GM19238 (cell line): ENCODE results near the gene AKAP9.
"Not testable (repeated sequence)": the region's sequence is repeated elsewhere in the genome, so short reads cannot be mapped to it uniquely, and the experiment has no call there.

ENCODE experiments used
- DNase-seq: peaks from one replicate; pipeline ENCODE4 v3.0.0; 2011; ENCODE audit warnings: low spot score; ENCODE audit not compliant: insufficient read length

Gene AKAP9

GRCh38 chr7:92006046-92006445, 65.4 kb downstream of the AKAP9 start:
- DNase-seq = no peak

GRCh38 chr7:92010215-92010614, 69.6 kb downstream of the AKAP9 start:
- DNase-seq = no peak

- no peak for DNase-seq
These were observed 72.9 kb downstream of the AKAP9 start for GRCh38 chr7:92013611-92014010.

- no peak for DNase-seq
These were observed 80.0 kb downstream of the AKAP9 start for GRCh38 chr7:92020636-92021035.

- DNase-seq = no peak
These were observed 84.6 kb downstream of the AKAP9 start for GRCh38 chr7:92025260-92025659.

GRCh38 chr7:92026635-92027034, 86.0 kb downstream of the AKAP9 start:
- not testable (repeated sequence) for DNase-seq

GRCh38 chr7:92027128-92027527, 86.5 kb downstream of the AKAP9 start:
- not testable (repeated sequence) for DNase-seq

- no peak for DNase-seq
These were observed 87.6 kb downstream of the AKAP9 start for GRCh38 chr7:92028226-92028625.

- no peak for DNase-seq
These were observed 88.0 kb downstream of the AKAP9 start for GRCh38 chr7:92028686-92029085.

- DNase-seq = no peak
These were observed 93.5 kb downstream of the AKAP9 start for GRCh38 chr7:92034116-92034515.

GRCh38 chr7:92035576-92035975, 94.9 kb downstream of the AKAP9 start:
- DNase-seq = no peak

- DNase-seq = no peak
These were observed 99.2 kb downstream of the AKAP9 start for GRCh38 chr7:92039900-92040299.

- DNase-seq = no peak
These were observed 101.5 kb downstream of the AKAP9 start for GRCh38 chr7:92042056-92042737.

- no peak for DNase-seq
These were observed 102.4 kb downstream of the AKAP9 start for GRCh38 chr7:92043098-92043497.

GRCh38 chr7:92043637-92044036, 103.0 kb downstream of the AKAP9 start:
- no peak for DNase-seq

- no peak for DNase-seq
These were observed 103.5 kb downstream of the AKAP9 start for GRCh38 chr7:92044148-92044547.

GRCh38 chr7:92044940-92045339, 104.3 kb downstream of the AKAP9 start:
- DNase-seq = no peak

GRCh38 chr7:92051655-92052054, 111.0 kb downstream of the AKAP9 start:
- no peak for DNase-seq

GRCh38 chr7:92052159-92052558, 111.5 kb downstream of the AKAP9 start:
- no peak for DNase-seq

GRCh38 chr7:92052684-92053083, 112.0 kb downstream of the AKAP9 start:
- DNase-seq = no peak

GRCh38 chr7:92053312-92053711, 112.7 kb downstream of the AKAP9 start:
- no peak for DNase-seq

GRCh38 chr7:92056286-92056685, 115.6 kb downstream of the AKAP9 start:
- DNase-seq = no peak

- no peak for DNase-seq
These were observed 116.7 kb downstream of the AKAP9 start for GRCh38 chr7:92057375-92057774.

GRCh38 chr7:92058040-92058439, 117.4 kb downstream of the AKAP9 start:
- no peak for DNase-seq
